ENCODE results near the gene WNT5A. TPM values are rescaled to one million over a fixed set of nuclear protein-coding genes. Genes with fewer than 3 reads are reported as not detected.

The WNT5A gene
- total and polyA plus RNA-seq, 10 donors: 1.1 to 26.7 (median 11.3) TPM

GRCh38 chr3:55490276-55490913 is 3.3 kb upstream of the WNT5A start:
- Histone ChIP-seq H3K4me1 (peaks cover 8 to 46% (median 27%) of the 10 kb centered on the region in 6 donors), H3K27me3 (replicated peaks in 1 of 7) (peaks cover 0 to 71% (median 32%) of the 10 kb centered on the region in 7 donors), H3K27ac (no peak overlapping the region), H3K9me3 (no peaks in the 10 kb centered on the region), H3K36me3 (no peaks in the 10 kb centered on the region), H3K4me3 (no peak overlapping the region)
- no peak for DNase-seq
- intact Hi-C loops (cut with DNase I; ENCODE audit: low total_unique reads): no loop called here
- 38 to 49% (median 42%) methylated on average over 3 of the region's 3 CpGs for WGBS, 5 donors
- TF ChIP-seq CTCF (IDR thresholded peaks at IDR 0.05 in 8 of 11, conservative IDR thresholded peaks at IDR 0.05 in 3 of 11) (no peak), POLR2AphosphoS5 (IDR thresholded peaks at IDR 0.05) (no peak), POLR2A (IDR thresholded peaks at IDR 0.05) (no peak)

- WGBS, 5 donors: 5 to 23% (median 12%) methylated on average over 16 to 17 of the region's 17 CpGs
- intact Hi-C loops (cut with DNase I; ENCODE audit: low total_unique reads): loop anchor here (5.0 to 10.0 kb wide), 3 partner anchors 235 to 553 kb away; no protein-coding TSS in a partner anchor
- Histone ChIP-seq H3K9me3 (no peaks in the 10 kb centered on the region), H3K36me3 (no peaks in the 10 kb centered on the region), H3K4me3 (peak overlapping the region in 1 of 8 donors; percentile 81), H3K27ac (no peak overlapping the region), H3K4me1 (peaks cover 8 to 52% (median 27%) of the 10 kb centered on the region in 6 donors), H3K27me3 (replicated peaks in 1 of 7) (peaks cover 0 to 78% (median 37%) of the 10 kb centered on the region in 7 donors)
- TF ChIP-seq POLR2A (IDR thresholded peaks at IDR 0.05): no peak
- TF ChIP-seq POLR2AphosphoS5 (IDR thresholded peaks at IDR 0.05): peak in 1 of 3 donors; percentile 20
- no peak for TF ChIP-seq CTCF (IDR thresholded peaks at IDR 0.05 in 8 of 11, conservative IDR thresholded peaks at IDR 0.05 in 3 of 11)
- no peak for DNase-seq
Measured at GRCh38 chr3:55489798-55490132, 2.7 kb upstream of the WNT5A start.

GRCh38 chr3:55488398-55489055 is 1.4 kb upstream of the WNT5A start:
- TF ChIP-seq CTCF (IDR thresholded peaks at IDR 0.05 in 8 of 11, conservative IDR thresholded peaks at IDR 0.05 in 3 of 11): no peak
- no peak for TF ChIP-seq POLR2A (IDR thresholded peaks at IDR 0.05)
- TF ChIP-seq POLR2AphosphoS5 (IDR thresholded peaks at IDR 0.05): no peak
- no peak for DNase-seq
- peaks cover 0 to 90% (median 46%) of the 10 kb centered on the region in 7 donors for H3K27me3 ChIP-seq (replicated peaks in 1 of 7)
- no peaks in the 10 kb centered on the region for H3K9me3 ChIP-seq
- H3K4me3 ChIP-seq: peak overlapping the region; percentile 43 to 81 (median 57)
- peaks cover 8 to 64% (median 27%) of the 10 kb centered on the region in 6 donors for H3K4me1 ChIP-seq
- peak overlapping the region in 7 of 8 donors; percentile 71 to 82 (median 78) for H3K27ac ChIP-seq
- 1 to 3% (median 2%) methylated on average over 30 of the region's 30 CpGs for WGBS, 5 donors
- H3K36me3 ChIP-seq: no peaks in the 10 kb centered on the region
- intact Hi-C loops (cut with DNase I; ENCODE audit: low total_unique reads): loop anchor here (5.0 to 10.0 kb wide), 3 partner anchors 236 to 554 kb away; no protein-coding TSS in a partner anchor

All from spleen (tissue), 11 donors.